Measurements from ENCODE around the gene SLC5A11. TPM values are rescaled to one million over a fixed set of nuclear protein-coding genes. Genes with fewer than 3 reads are reported as not detected.

The SLC5A11 gene
- total RNA-seq, 1 experiment from 2014 or later = 0.22 TPM

DNA sequence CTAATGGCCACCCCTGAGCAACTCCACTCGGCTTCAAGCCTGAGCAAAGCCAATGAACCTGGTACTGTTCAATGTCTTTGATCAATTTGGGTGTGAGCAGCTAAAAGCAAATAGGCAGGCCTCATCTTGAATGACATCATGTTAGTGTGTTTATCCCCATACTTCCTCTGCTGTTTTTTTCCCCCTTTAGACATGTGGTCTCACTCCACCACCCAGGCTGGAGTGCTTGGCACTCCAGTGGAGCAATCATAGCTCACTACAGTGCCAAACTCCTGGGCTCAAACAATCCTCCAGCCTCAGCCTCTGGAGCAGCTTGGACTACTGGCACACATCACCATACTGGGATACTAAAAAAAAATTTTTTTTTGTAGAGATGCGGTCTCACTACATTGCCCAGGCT, 94.0 kb downstream of the SLC5A11 start:
- no peak overlapping the region for H3K4ac ChIP-seq (ENCODE audit: low read depth, low read length)
- no peak overlapping the region for H3K4me2 ChIP-seq (ENCODE audit: insufficient read depth, insufficient read length, low read length)
- no peaks in the 10 kb centered on the region for H3K79me1 ChIP-seq (ENCODE audit: insufficient read depth, low read depth, low read length, poor library complexity, severe bottlenecking)
- H4K20me1 ChIP-seq (ENCODE audit: control insufficient read depth, insufficient read depth, insufficient read length) = no peaks in the 10 kb centered on the region
- H3K56ac ChIP-seq (ENCODE audit: insufficient read length, low read depth, low read length) = no peak overlapping the region
- WGBS (ENCODE audit: extremely low coverage, insufficient read length, low lambda C conversion rate) = no CpG with 5 or more reads among the region's 2 CpGs
- DNase-seq = no peak
- no peak overlapping the region for H4K91ac ChIP-seq (ENCODE audit: insufficient read length, low read depth, low read length)
- H4K5ac ChIP-seq (ENCODE audit: insufficient read length, low read depth, low read length) = no peak overlapping the region
- Mint-ChIP-seq H3K36me3 (ENCODE audit: insufficient read depth in 1 of 3, low read depth in 3 of 3) (peaks cover 12 to 72% (median 45%) of the 10 kb centered on the region in 3 experiments), H3K27me3 (ENCODE audit: low read depth) (no peaks in the 10 kb centered on the region), H3K9me3 (no peaks in the 10 kb centered on the region), H3K4me1 (no peaks in the 10 kb centered on the region), H3K27ac (no peak overlapping the region), H3K4me3 (no peak overlapping the region)
- no peaks in the 10 kb centered on the region for H3K23me2 ChIP-seq (ENCODE audit: insufficient read length, low read depth, low read length, poor library complexity, severe bottlenecking)
- no peaks in the 10 kb centered on the region for H3K4me1 ChIP-seq (ENCODE audit: insufficient read depth, low read length)
- H2AK5ac ChIP-seq (ENCODE audit: insufficient read length, low read length) = no peak overlapping the region
- no peak overlapping the region for H2BK5ac ChIP-seq (ENCODE audit: insufficient read length, low read length)
- no peak overlapping the region for H3T11ph ChIP-seq (ENCODE audit: low read length)
- no peak overlapping the region for H3K14ac ChIP-seq (ENCODE audit: insufficient read depth, low read length)
- H2AFZ ChIP-seq (ENCODE audit: low read length) = no peak overlapping the region
- H3K18ac ChIP-seq (ENCODE audit: insufficient read length, low read depth, low read length) = no peak overlapping the region
- H2BK120ac ChIP-seq (ENCODE audit: low read depth, low read length, poor library complexity, severe bottlenecking) = no peak overlapping the region
- H3K23ac ChIP-seq (ENCODE audit: insufficient read length, low read depth, low read length) = no peak overlapping the region
- H3K9me3 ChIP-seq (ENCODE audit: control insufficient read depth, low read depth, low read length) = no peaks in the 10 kb centered on the region
- H2BK20ac ChIP-seq (ENCODE audit: low read depth, low read length, poor library complexity, severe bottlenecking) = no peak overlapping the region
- no peaks in the 10 kb centered on the region for H3K79me2 ChIP-seq (ENCODE audit: insufficient read depth, low read length)
- H2BK12ac ChIP-seq (ENCODE audit: insufficient read length, low read depth, low read length) = no peak overlapping the region
- no peak overlapping the region for H3K27ac ChIP-seq (ENCODE audit: insufficient read length, low read depth, low read length)
- H3K27me3 ChIP-seq (ENCODE audit: insufficient read depth, low read length) = no peaks in the 10 kb centered on the region
- H4K8ac ChIP-seq (replicated peaks; ENCODE audit: insufficient read length, low read depth, low read length) = no peak overlapping the region
- TF ChIP-seq, protein P1, sequence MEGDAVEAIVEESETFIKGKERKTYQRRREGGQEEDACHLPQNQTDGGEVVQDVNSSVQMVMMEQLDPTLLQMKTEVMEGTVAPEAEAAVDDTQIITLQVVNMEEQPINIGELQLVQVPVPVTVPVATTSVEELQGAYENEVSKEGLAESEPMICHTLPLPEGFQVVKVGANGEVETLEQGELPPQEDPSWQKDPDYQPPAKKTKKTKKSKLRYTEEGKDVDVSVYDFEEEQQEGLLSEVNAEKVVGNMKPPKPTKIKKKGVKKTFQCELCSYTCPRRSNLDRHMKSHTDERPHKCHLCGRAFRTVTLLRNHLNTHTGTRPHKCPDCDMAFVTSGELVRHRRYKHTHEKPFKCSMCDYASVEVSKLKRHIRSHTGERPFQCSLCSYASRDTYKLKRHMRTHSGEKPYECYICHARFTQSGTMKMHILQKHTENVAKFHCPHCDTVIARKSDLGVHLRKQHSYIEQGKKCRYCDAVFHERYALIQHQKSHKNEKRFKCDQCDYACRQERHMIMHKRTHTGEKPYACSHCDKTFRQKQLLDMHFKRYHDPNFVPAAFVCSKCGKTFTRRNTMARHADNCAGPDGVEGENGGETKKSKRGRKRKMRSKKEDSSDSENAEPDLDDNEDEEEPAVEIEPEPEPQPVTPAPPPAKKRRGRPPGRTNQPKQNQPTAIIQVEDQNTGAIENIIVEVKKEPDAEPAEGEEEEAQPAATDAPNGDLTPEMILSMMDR (conservative IDR thresholded peaks at IDR 0.05) = no peak
- no peak overlapping the region for H2BK15ac ChIP-seq (ENCODE audit: low read depth, low read length)
- H3K9ac ChIP-seq (ENCODE audit: extremely low read depth, insufficient read length, low read length) = no peak overlapping the region

Measured in H9 (cell line).